ENCODE data around the gene GDF9.

The GDF9 gene

GRCh38 chr5:132886064-132886823, 20.0 kb upstream of the GDF9 start:
- peak; percentile 22 for DNase-seq (ENCODE audit: low read depth)
- TF ChIP-seq CTCF (IDR thresholded peaks at IDR 0.05; ENCODE audit: insufficient read depth, low read depth, low read length, missing control alignments): no peak
- no peak overlapping the region for H3K4me3 ChIP-seq (ENCODE audit: low read depth, low read length)

- DNase-seq (ENCODE audit: low read depth): no peak
- no peak overlapping the region for H3K4me3 ChIP-seq (ENCODE audit: low read depth, low read length)
- TF ChIP-seq CTCF (IDR thresholded peaks at IDR 0.05; ENCODE audit: insufficient read depth, low read depth, low read length, missing control alignments): no peak
These were observed 18.3 kb upstream of the GDF9 start for GRCh38 chr5:132884548-132884947.

- TF ChIP-seq CTCF (IDR thresholded peaks at IDR 0.05; ENCODE audit: insufficient read depth, low read depth, low read length, missing control alignments): peak; percentile 66
- H3K4me3 ChIP-seq (ENCODE audit: low read depth, low read length): no peak overlapping the region
- peak; percentile 71 for DNase-seq (ENCODE audit: low read depth)
These were observed 17.1 kb upstream of the GDF9 start for GRCh38 chr5:132883261-132883834.

GRCh38 chr5:132877938-132878337, 11.7 kb upstream of the GDF9 start:
- DNase-seq (ENCODE audit: low read depth): no peak
- no peak overlapping the region for H3K4me3 ChIP-seq (ENCODE audit: low read depth, low read length)
- no peak for TF ChIP-seq CTCF (IDR thresholded peaks at IDR 0.05; ENCODE audit: insufficient read depth, low read depth, low read length, missing control alignments)

GRCh38 chr5:132877466-132877865, 11.2 kb upstream of the GDF9 start:
- H3K4me3 ChIP-seq (ENCODE audit: low read depth, low read length): no peak overlapping the region
- no peak for DNase-seq (ENCODE audit: low read depth)
- TF ChIP-seq CTCF (IDR thresholded peaks at IDR 0.05; ENCODE audit: insufficient read depth, low read depth, low read length, missing control alignments): no peak

- no peak for TF ChIP-seq CTCF (IDR thresholded peaks at IDR 0.05; ENCODE audit: insufficient read depth, low read depth, low read length, missing control alignments)
These were observed 9.9 kb upstream of the GDF9 start for GRCh38 chr5:132876020-132876759.

More at GRCh38 chr5:132876020-132876759, 9.9 kb upstream of the GDF9 start:
- DNase-seq (ENCODE audit: low read depth): no peak
- no peak overlapping the region for H3K4me3 ChIP-seq (ENCODE audit: low read depth, low read length)

Data from GM12865 (cell line).